ENCODE data around the gene IL31.

Gene IL31

DNA sequence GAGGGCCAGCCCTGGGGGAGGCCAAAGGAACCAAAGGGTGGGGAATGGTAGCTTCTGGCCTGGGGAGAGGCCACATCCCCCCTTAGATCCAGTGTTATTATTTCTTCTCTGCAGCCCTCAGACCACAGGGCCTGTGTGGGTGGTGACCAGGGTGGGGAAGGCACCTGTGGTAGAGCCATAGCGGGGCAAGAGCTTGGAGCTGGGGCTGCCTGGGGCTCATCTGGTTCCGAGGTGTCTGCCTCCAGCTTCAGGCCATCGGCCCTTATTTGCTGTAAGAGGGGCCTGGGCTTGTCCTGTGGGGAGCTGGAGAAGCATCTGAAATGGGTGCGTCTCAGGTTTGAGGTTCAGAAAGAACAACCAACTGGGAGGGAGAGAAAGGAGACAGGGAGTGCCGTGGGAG is 27.4 kb upstream of the IL31 start:
- H3K36me3 ChIP-seq (ENCODE audit: insufficient read depth, low read length), result no peaks in the 10 kb centered on the region
- H3K9me3 ChIP-seq (ENCODE audit: control insufficient read depth, insufficient read depth, low read length), result no peaks in the 10 kb centered on the region
- peaks cover 3% of the 10 kb centered on the region; the same call in 1 of the 2 replicates for H3K4me1 ChIP-seq (ENCODE audit: insufficient read depth, low read length)
- no peak overlapping the region for H3K9ac ChIP-seq (ENCODE audit: low read depth, low read length)

DNA sequence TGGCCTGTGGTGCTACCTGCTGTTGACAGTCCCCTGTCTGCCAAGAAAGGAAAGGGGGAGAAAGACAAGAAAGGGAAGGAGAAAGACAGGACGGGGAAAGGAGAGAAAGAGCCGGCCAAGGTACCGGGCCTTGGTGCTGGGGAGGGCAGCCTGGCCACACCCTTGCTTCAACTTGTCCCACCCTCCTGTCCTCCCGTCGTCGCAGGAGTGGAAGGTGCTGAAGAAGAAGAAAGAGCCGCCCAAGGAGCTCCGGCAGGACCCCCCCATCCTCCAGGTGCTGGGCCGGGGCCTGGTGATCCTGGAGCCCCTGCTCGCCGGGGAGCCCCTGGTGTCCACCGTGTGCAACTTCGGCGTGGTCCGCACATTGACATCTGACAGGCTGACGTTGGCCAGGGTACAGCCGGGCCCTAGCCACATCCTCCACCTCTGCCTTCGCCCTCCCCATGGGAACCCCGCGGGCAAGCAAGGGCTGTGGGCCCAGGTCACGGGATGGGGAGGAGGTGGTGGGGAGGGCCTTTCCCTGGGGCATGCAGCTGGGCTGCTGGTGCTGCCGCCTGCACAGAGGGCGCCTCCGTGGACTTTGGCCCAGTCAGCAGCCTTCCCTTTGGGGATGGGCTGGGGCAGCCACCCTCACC is 26.6 kb upstream of the IL31 start:
- Histone ChIP-seq H3K9ac (ENCODE audit: low read depth, low read length) (no peak overlapping the region), H3K36me3 (ENCODE audit: insufficient read depth, low read length) (no peaks in the 10 kb centered on the region), H3K4me1 (ENCODE audit: insufficient read depth, low read length) (peaks cover 3% of the 10 kb centered on the region; the same call in 1 of the 2 replicates), H3K9me3 (ENCODE audit: control insufficient read depth, insufficient read depth, low read length) (no peaks in the 10 kb centered on the region)

DNA sequence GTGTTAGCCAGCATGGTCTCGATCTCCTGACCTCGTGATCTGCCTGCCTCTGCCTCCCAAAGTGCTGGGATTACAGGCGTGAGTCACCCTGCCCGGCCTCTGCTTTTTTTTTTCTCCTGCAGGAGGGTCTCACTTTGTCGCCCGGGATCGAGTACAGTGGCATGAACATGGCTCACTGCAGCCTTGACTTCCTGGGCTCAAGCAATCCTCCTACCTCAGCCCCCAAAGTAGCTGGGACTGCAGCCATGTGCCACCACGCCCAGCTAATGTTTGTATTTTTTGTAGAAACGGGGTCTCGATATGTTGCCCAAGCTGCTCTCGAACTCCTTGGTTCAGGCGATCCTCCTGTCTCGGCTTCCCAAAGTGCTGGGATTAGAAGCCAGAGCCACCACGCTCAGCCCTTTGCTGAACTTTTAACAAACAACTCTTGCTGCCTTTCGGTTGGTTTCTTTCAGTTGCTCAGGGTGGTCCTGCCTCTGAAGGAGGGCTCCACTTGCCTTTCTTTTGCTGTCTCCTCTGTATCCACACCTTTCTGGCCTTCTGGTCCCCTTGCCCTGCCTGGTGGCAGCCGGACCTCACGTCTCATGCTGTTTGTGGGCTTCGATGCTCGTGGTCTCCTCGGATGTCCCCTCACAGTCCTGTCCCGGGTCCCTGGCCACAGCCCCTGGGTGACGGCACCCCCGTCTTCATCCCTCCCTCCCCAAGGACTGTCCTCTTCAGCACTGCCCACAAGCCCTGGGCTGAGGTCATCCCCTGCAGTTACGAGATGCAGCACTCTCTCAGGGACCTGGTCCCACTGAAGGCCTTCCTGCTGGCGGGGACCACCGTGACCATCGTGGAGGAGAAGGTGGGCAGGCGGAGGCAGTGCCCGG is 25.7 kb upstream of the IL31 start:
- Histone ChIP-seq H3K36me3 (ENCODE audit: insufficient read depth, low read length) (no peaks in the 10 kb centered on the region), H3K9ac (ENCODE audit: low read depth, low read length) (no peak overlapping the region), H3K9me3 (ENCODE audit: control insufficient read depth, insufficient read depth, low read length) (no peaks in the 10 kb centered on the region), H3K4me1 (ENCODE audit: insufficient read depth, low read length) (no peaks in the 10 kb centered on the region)

DNA sequence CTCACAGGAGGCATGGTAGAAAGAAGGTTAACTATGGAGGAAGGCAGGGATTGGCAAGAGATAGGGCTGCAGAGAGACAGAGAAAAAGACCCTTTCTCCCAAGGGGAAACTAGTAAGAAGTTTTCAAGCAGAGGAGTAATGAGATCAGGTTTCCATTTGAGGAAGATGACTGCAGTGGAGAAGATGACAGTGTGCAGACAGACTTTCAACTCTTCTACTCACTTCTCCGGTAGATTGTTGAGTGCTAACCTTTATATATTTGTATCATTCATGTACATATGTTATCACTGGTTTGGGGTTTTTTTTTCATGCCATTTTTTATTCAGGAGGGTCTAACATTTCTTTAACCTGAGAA is 23.6 kb upstream of the IL31 start:
- Histone ChIP-seq H3K9ac (ENCODE audit: low read depth, low read length) (no peak overlapping the region), H3K36me3 (ENCODE audit: insufficient read depth, low read length) (no peaks in the 10 kb centered on the region), H3K4me1 (ENCODE audit: insufficient read depth, low read length) (no peaks in the 10 kb centered on the region), H3K9me3 (ENCODE audit: control insufficient read depth, insufficient read depth, low read length) (no peaks in the 10 kb centered on the region)

DNA sequence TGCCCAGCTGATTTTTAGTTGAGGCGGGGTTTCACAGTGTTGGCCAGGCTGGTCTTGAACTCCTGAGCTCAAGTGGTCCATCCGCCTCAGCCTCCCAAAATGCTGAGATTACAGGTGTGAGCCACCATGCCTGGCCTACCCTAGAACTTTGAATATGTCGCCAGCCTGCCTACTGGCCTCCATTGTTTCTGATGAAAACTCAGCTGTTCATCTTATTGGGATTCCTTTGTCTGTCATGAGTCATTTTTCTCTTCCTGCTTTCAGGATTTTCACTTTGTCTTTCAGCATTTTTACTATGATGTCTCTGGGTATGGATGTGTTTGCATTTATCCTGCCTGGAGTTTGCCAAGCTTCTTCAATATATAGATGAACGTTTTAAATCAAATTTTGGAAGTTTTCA is 21.4 kb upstream of the IL31 start:
- H3K4me1 ChIP-seq (ENCODE audit: insufficient read depth, low read length), result no peaks in the 10 kb centered on the region
- H3K9ac ChIP-seq (ENCODE audit: low read depth, low read length), result no peak overlapping the region
- H3K36me3 ChIP-seq (ENCODE audit: insufficient read depth, low read length), result no peaks in the 10 kb centered on the region
- H3K9me3 ChIP-seq (ENCODE audit: control insufficient read depth, insufficient read depth, low read length), result no peaks in the 10 kb centered on the region

DNA sequence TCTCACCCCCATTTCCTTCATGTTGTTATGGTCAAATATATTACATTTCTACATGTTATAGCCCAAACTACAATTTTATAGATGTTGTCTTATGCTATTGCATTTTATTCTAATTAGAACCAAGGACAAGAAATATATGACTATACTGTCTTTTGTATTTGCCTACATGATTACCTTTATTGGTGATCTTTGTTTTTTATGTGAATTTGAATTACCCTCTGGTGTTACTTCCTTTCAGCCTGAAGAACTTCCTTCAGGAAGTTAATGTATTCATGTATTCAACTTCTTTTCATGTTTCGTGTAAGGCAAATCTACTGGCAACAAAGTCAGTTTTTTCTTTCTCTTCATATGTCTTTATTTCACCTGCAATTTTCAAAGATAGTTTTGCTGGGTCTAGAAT is 20.8 kb upstream of the IL31 start:
- Histone ChIP-seq H3K9me3 (ENCODE audit: control insufficient read depth, insufficient read depth, low read length) (no peaks in the 10 kb centered on the region), H3K36me3 (ENCODE audit: insufficient read depth, low read length) (no peaks in the 10 kb centered on the region), H3K9ac (ENCODE audit: low read depth, low read length) (no peak overlapping the region), H3K4me1 (ENCODE audit: insufficient read depth, low read length) (no peaks in the 10 kb centered on the region)

DNA sequence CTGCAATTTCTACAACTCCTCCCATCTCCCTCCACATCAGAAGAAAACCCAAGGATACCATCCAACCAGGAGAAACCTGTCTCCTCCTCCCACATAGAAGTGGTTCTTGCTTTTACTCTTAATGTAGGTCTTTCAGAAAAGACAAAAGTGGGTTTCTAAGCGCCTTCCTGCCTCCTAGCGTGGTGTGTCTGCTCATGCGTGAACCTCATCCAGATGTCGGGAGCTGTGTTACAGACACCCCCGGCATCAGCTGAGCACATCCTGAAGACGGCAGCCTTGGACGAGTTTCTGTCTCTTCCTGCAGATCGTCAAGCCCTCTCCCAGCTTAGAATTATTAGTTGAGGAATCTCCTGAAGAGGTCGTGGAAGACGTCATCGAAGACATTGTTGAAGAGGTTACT is 18.4 kb upstream of the IL31 start:
- peaks cover 3% of the 10 kb centered on the region; the same call in 1 of the 2 replicates for H3K4me1 ChIP-seq (ENCODE audit: insufficient read depth, low read length)

DNA sequence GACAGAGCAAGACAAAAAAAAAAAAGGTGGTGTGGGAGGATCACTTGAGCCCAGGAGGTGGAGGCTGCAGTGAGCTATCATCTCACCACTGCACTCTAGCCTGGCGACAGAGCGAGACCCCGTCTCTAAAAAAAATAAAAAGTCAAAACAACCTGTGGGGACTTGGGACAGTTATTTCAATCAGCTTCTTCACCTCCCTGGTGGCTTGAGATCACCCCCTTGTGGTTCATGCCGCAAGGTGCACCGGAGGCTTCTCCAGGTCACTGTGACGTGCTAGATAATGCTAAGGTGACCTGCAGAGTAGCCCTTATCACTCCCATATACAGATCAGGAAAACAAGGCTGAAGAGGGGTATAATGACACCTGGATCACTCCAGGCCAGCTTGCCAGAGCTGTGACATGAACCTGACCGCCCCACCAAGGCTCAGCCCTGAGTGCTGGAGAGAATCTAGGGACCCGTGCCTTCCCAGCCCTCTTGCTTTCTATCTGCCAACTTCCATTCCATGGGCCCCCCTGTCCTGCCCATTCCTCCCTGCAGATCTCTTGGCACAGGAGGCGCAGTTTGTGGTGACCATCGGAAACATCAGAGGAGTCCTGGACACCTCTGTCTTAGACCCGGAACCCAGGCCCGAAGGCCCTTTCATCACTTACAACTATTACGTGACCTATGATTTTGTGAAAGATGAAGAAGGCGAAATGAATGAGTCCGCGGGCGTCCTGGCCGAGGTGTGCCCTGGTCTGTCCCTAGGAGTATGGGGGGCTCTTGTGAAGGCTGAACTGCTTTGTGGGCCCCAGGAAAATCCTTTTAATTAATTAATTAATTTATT is 17.0 kb upstream of the IL31 start:
- peaks cover 5% of the 10 kb centered on the region; the same call in 1 of the 2 replicates for H3K4me1 ChIP-seq (ENCODE audit: insufficient read depth, low read length)
- no peaks in the 10 kb centered on the region for H3K36me3 ChIP-seq (ENCODE audit: insufficient read depth, low read length)
- no peaks in the 10 kb centered on the region for H3K9me3 ChIP-seq (ENCODE audit: control insufficient read depth, insufficient read depth, low read length)
- no peak overlapping the region for H3K9ac ChIP-seq (ENCODE audit: low read depth, low read length)

More for the DNA sequence above, 18.4 kb upstream of the IL31 start:
- no peaks in the 10 kb centered on the region for H3K9me3 ChIP-seq (ENCODE audit: control insufficient read depth, insufficient read depth, low read length)
- no peaks in the 10 kb centered on the region for H3K36me3 ChIP-seq (ENCODE audit: insufficient read depth, low read length)
- no peak overlapping the region for H3K9ac ChIP-seq (ENCODE audit: low read depth, low read length)

DNA sequence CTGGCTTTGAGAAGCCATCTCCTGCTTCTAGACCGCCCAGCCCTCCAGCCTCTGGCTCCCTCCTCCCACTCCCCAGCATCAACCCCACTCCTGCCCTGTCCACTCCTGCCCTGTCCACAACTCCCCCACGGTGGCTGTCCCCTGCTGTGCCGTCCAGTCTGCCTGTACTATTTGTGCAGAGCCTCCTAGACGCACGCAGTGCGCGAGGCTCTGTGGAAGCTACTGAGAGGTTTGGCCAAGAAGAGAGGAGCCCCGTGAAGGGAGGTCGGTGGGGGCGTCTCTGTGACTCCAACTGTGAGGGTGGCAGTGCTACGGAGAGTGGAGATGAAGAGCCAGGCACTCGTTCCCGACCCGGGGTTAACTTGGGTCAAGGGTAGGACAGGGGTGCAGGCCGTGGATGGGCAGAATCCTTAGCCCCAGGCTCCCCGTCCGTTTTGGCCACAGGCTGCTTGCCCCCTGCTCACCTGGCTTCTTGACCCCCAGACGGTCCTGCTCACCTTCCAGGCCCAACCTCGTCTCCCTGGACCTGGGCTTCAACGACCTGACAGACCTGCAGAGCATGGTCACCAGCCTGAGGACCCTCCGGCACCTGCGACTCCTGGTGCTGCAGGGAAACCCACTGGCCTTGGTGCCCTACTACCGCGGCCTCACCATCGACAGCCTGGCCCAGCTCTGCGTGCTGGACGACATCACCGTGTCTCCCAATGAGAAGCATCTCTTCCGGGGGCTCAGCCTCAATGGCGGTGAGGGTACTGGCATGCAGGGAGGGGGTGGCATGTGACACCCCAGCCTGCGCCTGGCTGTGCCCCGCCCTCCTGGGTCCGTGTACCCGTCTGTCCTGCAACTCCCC is 15.8 kb upstream of the IL31 start:
- H3K4me1 ChIP-seq (ENCODE audit: insufficient read depth, low read length), result peaks cover 5% of the 10 kb centered on the region; the same call in 1 of the 2 replicates
- no peak overlapping the region for H3K9ac ChIP-seq (ENCODE audit: low read depth, low read length)
- H3K36me3 ChIP-seq (ENCODE audit: insufficient read depth, low read length), result no peaks in the 10 kb centered on the region
- no peaks in the 10 kb centered on the region for H3K9me3 ChIP-seq (ENCODE audit: control insufficient read depth, insufficient read depth, low read length)

DNA sequence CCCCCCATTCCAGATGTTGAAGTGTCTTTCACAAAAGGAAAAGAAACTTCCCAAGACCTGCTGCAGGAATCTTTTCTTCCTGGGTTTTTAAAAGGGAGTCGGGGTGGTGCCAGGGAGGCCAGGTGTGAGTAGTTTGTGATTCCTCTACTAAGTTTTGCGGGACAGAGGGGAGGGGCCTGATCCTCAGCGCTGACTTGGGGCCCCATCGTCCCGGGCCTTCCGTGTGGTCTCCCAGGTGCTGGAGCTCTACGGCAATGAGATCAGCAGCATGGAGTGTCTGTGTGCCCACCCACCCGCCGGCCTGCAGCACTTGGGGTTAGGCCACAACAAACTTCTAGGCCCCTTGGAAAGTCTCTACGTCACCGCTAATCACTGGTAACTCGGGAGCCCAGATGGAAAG is 13.4 kb upstream of the IL31 start:
- Histone ChIP-seq H3K9me3 (ENCODE audit: control insufficient read depth, insufficient read depth, low read length) (no peaks in the 10 kb centered on the region), H3K4me1 (ENCODE audit: insufficient read depth, low read length) (peaks cover 5% of the 10 kb centered on the region; the same call in 1 of the 2 replicates), H3K9ac (ENCODE audit: low read depth, low read length) (no peak overlapping the region), H3K36me3 (ENCODE audit: insufficient read depth, low read length) (no peaks in the 10 kb centered on the region)

DNA sequence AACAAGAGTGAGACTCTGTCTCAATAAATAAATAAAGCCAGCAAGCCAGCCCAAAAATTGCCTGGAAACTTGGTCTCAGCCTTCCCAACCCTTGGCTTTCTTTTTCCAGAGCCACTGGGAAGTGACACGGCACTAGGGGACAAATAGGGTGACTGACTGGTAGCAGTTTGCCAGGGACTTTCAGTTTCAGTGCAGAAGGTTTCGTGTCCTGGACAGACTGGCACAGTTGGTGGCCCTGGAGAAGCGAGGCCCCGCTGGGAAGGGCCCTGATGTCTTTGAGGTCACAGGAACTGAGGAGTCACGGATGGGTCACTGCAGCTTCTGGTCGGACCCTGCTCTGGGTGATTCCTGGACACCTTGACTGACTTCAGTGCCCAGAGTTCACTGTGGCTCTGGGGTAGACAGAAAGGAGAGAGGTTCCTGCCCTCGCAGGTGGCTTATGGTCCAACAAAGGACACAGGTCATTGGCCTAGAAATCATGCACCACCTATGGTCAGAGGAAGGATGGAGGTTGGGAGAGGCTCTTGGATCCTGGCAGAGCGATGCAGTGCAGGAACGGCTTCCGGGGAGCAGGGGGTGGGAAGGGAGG is 11.6 kb upstream of the IL31 start:
- Histone ChIP-seq H3K9ac (ENCODE audit: low read depth, low read length) (no peak overlapping the region), H3K36me3 (ENCODE audit: insufficient read depth, low read length) (no peaks in the 10 kb centered on the region), H3K4me1 (ENCODE audit: insufficient read depth, low read length) (peaks cover 5% of the 10 kb centered on the region; the same call in 1 of the 2 replicates), H3K9me3 (ENCODE audit: control insufficient read depth, insufficient read depth, low read length) (no peaks in the 10 kb centered on the region)

DNA sequence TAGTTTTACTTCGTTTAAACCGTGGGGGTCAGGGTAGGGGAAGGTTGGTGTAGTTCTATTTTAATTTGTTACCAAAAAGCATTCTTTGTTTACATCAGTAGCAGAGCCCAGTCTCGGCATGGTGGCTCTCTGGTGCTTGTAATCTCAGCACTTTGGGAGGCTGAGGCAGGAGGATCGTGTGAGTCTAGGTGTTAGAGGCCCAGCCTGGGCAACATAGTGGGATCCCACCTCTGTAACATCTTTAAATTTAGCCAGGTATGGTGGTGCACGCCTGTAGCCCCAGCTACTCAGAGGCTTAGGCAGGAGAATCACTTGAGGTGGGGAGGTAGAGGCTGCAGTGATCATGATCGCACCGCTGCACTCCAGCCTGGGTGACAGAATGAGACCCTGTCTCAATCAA is 11.1 kb upstream of the IL31 start:
- H3K4me1 ChIP-seq (ENCODE audit: insufficient read depth, low read length), result peaks cover 5% of the 10 kb centered on the region; the same call in 1 of the 2 replicates
- no peak overlapping the region for H3K9ac ChIP-seq (ENCODE audit: low read depth, low read length)
- no peaks in the 10 kb centered on the region for H3K36me3 ChIP-seq (ENCODE audit: insufficient read depth, low read length)
- H3K9me3 ChIP-seq (ENCODE audit: control insufficient read depth, insufficient read depth, low read length), result no peaks in the 10 kb centered on the region

DNA sequence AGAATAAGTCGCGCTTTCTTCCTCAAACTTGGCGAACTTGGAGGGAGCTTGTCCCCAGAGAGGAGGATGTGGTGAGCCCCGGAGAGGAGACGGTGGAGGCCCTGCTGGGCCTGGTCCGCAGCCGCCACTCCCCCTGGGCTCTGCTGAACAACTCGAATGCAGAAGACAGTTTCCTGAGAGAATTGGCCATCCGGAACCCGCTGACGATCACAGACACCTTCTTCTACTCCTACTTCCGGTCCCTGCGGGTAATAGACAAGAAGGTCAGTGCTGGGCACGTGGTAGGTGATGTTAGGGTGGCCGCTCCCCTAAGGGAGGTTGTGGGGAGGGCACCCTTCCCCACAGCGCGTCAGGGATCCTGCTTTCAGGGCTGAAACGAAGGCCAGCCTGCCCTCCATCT is 10.5 kb upstream of the IL31 start:
- H3K9ac ChIP-seq (ENCODE audit: low read depth, low read length), result no peak overlapping the region
- peaks cover 5% of the 10 kb centered on the region; the same call in 1 of the 2 replicates for H3K4me1 ChIP-seq (ENCODE audit: insufficient read depth, low read length)
- H3K9me3 ChIP-seq (ENCODE audit: control insufficient read depth, insufficient read depth, low read length), result no peaks in the 10 kb centered on the region
- H3K36me3 ChIP-seq (ENCODE audit: insufficient read depth, low read length), result no peaks in the 10 kb centered on the region
